IPS-NIHi7 (cell line): Measurements from ENCODE around the gene GAR1.
"Not testable (repeated sequence)": the region's sequence is repeated elsewhere in the genome, so short reads cannot be mapped to it uniquely, and the experiment has no call there.

Experiments
- DNase-seq: peaks from one replicate; pipeline ENCODE4 v3.0.0; 2012; ENCODE audit warnings: mixed read lengths; ENCODE audit errors: extremely low spot score

Gene GAR1

GRCh38 chr4:109846395-109847098 lies 31.0 kb downstream of the GAR1 start:
- DNase-seq: peak; percentile 21

GRCh38 chr4:109847896-109848442 lies 32.4 kb downstream of the GAR1 start, which contains the start of gene LRIT3:
Gene LRIT3, plus strand, starts transcription at chr4:109848107. Its CDS starts 95 bp downstream, at chr4:109848202.
- no peak for DNase-seq

- no peak for DNase-seq
Observed at GRCh38 chr4:109848501-109848900, 32.9 kb downstream of the GAR1 start.

GRCh38 chr4:109850601-109851000 lies 35.0 kb downstream of the GAR1 start:
- DNase-seq: no peak

GRCh38 chr4:109859426-109860300 lies 44.1 kb downstream of the GAR1 start:
- DNase-seq: not testable (repeated sequence)

- no peak for DNase-seq
Observed at GRCh38 chr4:109861271-109861670, 45.7 kb downstream of the GAR1 start.

- DNase-seq: no peak
Observed at GRCh38 chr4:109861916-109862511, 46.5 kb downstream of the GAR1 start.

- no peak for DNase-seq
Observed at GRCh38 chr4:109864134-109864533, 48.6 kb downstream of the GAR1 start.

- DNase-seq: no peak
Observed at GRCh38 chr4:109870061-109870460, 54.5 kb downstream of the GAR1 start.

GRCh38 chr4:109872065-109872464 lies 56.5 kb downstream of the GAR1 start:
- DNase-seq: no peak

GRCh38 chr4:109872950-109873656 lies 57.5 kb downstream of the GAR1 start:
- no peak for DNase-seq

GRCh38 chr4:109873791-109874514 lies 58.4 kb downstream of the GAR1 start:
- no peak for DNase-seq
